ENCODE results near the gene NFIL3.

Gene NFIL3

DNA sequence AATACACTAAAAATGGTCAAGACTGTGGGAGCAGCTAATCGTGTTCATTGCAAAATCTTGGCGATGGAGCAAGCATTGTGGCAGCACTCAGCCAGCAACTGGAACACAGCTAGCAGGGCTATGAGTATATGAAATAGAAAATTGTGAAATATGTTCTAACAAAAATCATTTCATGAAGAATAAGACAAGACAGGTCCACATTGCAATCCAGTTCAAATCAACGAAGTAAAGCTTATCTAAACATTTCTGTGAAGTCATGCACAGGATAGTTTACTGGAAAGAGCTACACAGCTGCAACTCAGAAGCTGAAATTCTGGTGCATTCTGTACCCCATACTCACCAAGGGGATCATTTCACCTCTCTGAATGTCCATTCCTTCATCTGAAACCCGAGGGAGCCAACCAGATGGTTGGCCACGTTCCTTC is 5.3 kb upstream of the NFIL3 start:
- H3K36me3 ChIP-seq (ENCODE audit: low read length) = no peaks in the 10 kb centered on the region
- no peaks in the 10 kb centered on the region for H3F3A ChIP-seq (ENCODE audit: insufficient read depth)
- H3K4me3 ChIP-seq (ENCODE audit: insufficient read depth, low read length, poor library complexity, severe bottlenecking) = no peak overlapping the region
- no peaks in the 10 kb centered on the region for H3K27me3 ChIP-seq (ENCODE audit: low read length)
- H3K9ac ChIP-seq (ENCODE audit: low read length) = no peak overlapping the region
- no peaks in the 10 kb centered on the region for H3K79me2 ChIP-seq (ENCODE audit: insufficient read depth, low read length)
- H3K9me3 ChIP-seq (ENCODE audit: insufficient read depth, low read length) = no peaks in the 10 kb centered on the region
- H3K27ac ChIP-seq (ENCODE audit: low read depth, low read length) = no peak overlapping the region
- no peak overlapping the region for H2AFZ ChIP-seq (ENCODE audit: low read depth, low read length, severe bottlenecking)
- H3K4me2 ChIP-seq (ENCODE audit: low read depth, low read length, poor library complexity, severe bottlenecking) = no peak overlapping the region
- TF ChIP-seq, protein P1, sequence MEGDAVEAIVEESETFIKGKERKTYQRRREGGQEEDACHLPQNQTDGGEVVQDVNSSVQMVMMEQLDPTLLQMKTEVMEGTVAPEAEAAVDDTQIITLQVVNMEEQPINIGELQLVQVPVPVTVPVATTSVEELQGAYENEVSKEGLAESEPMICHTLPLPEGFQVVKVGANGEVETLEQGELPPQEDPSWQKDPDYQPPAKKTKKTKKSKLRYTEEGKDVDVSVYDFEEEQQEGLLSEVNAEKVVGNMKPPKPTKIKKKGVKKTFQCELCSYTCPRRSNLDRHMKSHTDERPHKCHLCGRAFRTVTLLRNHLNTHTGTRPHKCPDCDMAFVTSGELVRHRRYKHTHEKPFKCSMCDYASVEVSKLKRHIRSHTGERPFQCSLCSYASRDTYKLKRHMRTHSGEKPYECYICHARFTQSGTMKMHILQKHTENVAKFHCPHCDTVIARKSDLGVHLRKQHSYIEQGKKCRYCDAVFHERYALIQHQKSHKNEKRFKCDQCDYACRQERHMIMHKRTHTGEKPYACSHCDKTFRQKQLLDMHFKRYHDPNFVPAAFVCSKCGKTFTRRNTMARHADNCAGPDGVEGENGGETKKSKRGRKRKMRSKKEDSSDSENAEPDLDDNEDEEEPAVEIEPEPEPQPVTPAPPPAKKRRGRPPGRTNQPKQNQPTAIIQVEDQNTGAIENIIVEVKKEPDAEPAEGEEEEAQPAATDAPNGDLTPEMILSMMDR (IDR thresholded peaks at IDR 0.05; ENCODE audit: insufficient read depth, low read length, poor library complexity, severe bottlenecking) = no peak
- no peak for TF ChIP-seq EZH2phosphoT487 (conservative IDR thresholded peaks at IDR 0.05; ENCODE audit: low read length)
- H4K20me1 ChIP-seq (ENCODE audit: low read depth, low read length) = no peaks in the 10 kb centered on the region
- no peaks in the 10 kb centered on the region for H3K9me2 ChIP-seq (replicated peaks; ENCODE audit: insufficient read depth, low read length)

DNA sequence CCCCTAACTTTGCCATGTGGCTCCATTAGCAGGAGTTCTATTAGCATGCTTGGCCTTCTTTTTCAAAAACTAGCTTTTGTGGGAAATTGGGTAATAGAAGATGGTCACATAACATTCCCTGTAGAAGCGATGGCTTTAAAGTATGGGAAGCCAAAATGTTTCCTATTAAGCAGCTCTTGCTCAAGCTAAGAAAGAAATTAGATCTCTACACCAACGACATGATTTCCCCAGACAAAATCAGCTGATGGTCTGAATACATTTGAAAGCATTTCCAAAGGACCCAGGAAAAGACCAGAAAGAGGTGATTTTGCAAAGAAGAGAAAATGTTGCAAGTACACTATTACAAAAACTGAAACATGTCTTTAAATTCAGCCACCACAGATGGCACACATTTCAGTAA is 4.8 kb upstream of the NFIL3 start:
- H3F3A ChIP-seq (ENCODE audit: insufficient read depth) = no peaks in the 10 kb centered on the region
- H3K27me3 ChIP-seq (ENCODE audit: low read length) = no peaks in the 10 kb centered on the region
- H3K9ac ChIP-seq (ENCODE audit: low read length) = no peak overlapping the region
- no peak overlapping the region for H3K27ac ChIP-seq (ENCODE audit: low read depth, low read length)
- no peak overlapping the region for H2AFZ ChIP-seq (ENCODE audit: low read depth, low read length, severe bottlenecking)
- no peaks in the 10 kb centered on the region for H3K79me2 ChIP-seq (ENCODE audit: insufficient read depth, low read length)
- no peaks in the 10 kb centered on the region for H3K9me2 ChIP-seq (replicated peaks; ENCODE audit: insufficient read depth, low read length)
- no peaks in the 10 kb centered on the region for H4K20me1 ChIP-seq (ENCODE audit: low read depth, low read length)
- no peaks in the 10 kb centered on the region for H3K36me3 ChIP-seq (ENCODE audit: low read length)
- no peak overlapping the region for H3K4me2 ChIP-seq (ENCODE audit: low read depth, low read length, poor library complexity, severe bottlenecking)
- H3K9me3 ChIP-seq (ENCODE audit: insufficient read depth, low read length) = no peaks in the 10 kb centered on the region
- H3K4me3 ChIP-seq (ENCODE audit: insufficient read depth, low read length, poor library complexity, severe bottlenecking) = no peak overlapping the region
- TF ChIP-seq, protein P1 (IDR thresholded peaks at IDR 0.05; ENCODE audit: insufficient read depth, low read length, poor library complexity, severe bottlenecking) = no peak
- TF ChIP-seq EZH2phosphoT487 (conservative IDR thresholded peaks at IDR 0.05; ENCODE audit: low read length) = no peak

DNA sequence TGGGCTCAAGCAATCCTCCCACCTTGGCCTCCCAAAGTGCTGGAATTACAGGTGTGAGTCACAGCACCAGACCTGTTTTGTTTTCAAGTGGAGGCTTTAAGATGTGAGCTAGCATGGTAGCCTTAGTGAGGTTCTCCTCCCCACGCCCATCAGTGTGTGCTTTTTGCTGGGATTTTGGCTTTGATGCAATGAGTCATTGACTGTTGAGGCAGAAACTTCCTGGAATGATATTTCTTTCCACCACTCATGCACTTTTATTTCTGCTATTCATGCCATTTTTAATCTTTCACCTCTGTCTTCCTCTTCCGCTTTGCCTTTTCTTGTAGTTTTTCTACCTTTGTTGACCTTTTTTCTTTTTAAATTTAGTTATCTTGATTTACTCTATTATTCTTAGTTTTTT is 4.2 kb upstream of the NFIL3 start:
- Histone ChIP-seq H2AFZ (ENCODE audit: low read depth, low read length, severe bottlenecking) (no peak overlapping the region), H3F3A (ENCODE audit: insufficient read depth) (no peaks in the 10 kb centered on the region)

More for the DNA sequence above, 4.2 kb upstream of the NFIL3 start:
- Histone ChIP-seq H3K9me3 (ENCODE audit: insufficient read depth, low read length) (no peaks in the 10 kb centered on the region), H3K27ac (ENCODE audit: low read depth, low read length) (no peak overlapping the region), H3K4me3 (ENCODE audit: insufficient read depth, low read length, poor library complexity, severe bottlenecking) (no peak overlapping the region), H3K9ac (ENCODE audit: low read length) (no peak overlapping the region), H3K9me2 (replicated peaks; ENCODE audit: insufficient read depth, low read length) (no peaks in the 10 kb centered on the region), H3K4me2 (ENCODE audit: low read depth, low read length, poor library complexity, severe bottlenecking) (no peak overlapping the region), H3K79me2 (ENCODE audit: insufficient read depth, low read length) (no peaks in the 10 kb centered on the region), H3K36me3 (ENCODE audit: low read length) (no peaks in the 10 kb centered on the region), H4K20me1 (ENCODE audit: low read depth, low read length) (peaks cover under 1% of the 10 kb centered on the region; the same call in 1 of the 2 replicates), H3K27me3 (ENCODE audit: low read length) (no peaks in the 10 kb centered on the region)
- TF ChIP-seq EZH2phosphoT487 (conservative IDR thresholded peaks at IDR 0.05; ENCODE audit: low read length) = no peak
- TF ChIP-seq, protein P1 (IDR thresholded peaks at IDR 0.05; ENCODE audit: insufficient read depth, low read length, poor library complexity, severe bottlenecking) = no peak
